HG03060 (cell line): Measurements from ENCODE around the gene ROCK2.
"Not testable (repeated sequence)": the region's sequence is repeated elsewhere in the genome, so short reads cannot be mapped to it uniquely, and the experiment has no call there.

Experiments used
- ATAC-seq: cut with Tn5 transposase; IDR thresholded peaks from one replicate; pipeline ENCODE4 v1.9.1; 2021; ENCODE audit warnings: low read depth, moderate number of reproducible peaks; ENCODE audit not compliant: unreplicated experiment

The ROCK2 gene

GRCh38 chr2:11280713-11281112 is 63.7 kb downstream of the ROCK2 start:
- ATAC-seq = no peak

DNA sequence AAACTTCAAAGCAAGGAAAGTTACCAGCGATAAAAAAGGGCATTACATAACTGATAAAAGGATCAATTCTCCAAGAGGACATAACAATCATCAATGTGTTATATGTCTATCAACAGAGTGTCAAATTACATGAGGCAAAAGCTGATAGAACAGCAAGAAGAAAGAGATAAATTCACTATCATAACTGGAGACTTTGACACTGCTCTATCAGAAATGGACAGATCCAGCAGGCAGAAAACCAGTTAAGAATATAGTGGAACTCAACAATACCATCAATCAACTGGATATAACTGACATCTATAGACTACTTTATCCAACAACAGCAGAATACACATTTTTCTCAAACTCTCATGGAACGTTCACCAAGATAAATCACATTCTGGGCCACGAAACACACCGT is 65.0 kb downstream of the ROCK2 start:
- ATAC-seq = no peak

GRCh38 chr2:11278219-11278618 is 66.2 kb downstream of the ROCK2 start:
- no peak for ATAC-seq

DNA sequence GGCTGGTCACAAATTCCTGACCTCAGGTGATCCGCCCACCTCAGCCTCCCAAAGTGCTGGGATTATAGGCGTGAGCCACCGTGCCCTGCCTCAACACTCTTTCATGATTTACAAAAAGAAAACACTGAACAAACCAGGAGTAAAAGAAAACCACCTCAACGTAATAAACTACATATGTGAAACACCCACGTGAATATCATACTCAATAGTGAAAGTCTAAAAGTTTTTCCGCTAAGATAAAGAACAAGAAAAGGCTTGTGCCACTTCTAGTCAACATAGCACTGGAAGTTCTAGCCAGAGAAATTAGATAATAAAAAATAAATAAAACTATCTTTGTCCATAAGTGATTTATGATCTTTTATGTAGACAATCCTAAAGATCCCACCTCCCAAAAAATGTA is 68.5 kb downstream of the ROCK2 start:
- ATAC-seq = no peak

GRCh38 chr2:11270891-11271290 is 73.5 kb downstream of the ROCK2 start:
- ATAC-seq = no peak

DNA sequence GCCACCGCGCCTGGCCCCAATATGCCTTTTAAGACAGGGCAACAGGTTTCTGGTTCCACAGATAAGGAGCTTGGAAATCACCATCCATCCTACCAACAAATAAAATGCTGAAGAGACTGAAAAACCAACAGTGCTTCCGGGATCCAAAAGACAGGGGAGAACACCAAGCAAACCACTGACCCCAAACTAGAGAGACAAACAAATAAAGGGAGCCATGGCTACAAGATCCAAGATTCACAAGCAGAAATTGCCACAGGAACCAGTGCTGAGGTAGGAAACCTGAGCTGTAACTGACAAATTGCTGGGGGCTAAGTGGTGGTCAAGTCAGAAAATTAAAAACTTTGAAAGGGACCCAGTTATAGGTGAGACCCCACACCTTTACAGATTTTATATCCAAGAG is 76.5 kb downstream of the ROCK2 start:
- ATAC-seq = no peak

DNA sequence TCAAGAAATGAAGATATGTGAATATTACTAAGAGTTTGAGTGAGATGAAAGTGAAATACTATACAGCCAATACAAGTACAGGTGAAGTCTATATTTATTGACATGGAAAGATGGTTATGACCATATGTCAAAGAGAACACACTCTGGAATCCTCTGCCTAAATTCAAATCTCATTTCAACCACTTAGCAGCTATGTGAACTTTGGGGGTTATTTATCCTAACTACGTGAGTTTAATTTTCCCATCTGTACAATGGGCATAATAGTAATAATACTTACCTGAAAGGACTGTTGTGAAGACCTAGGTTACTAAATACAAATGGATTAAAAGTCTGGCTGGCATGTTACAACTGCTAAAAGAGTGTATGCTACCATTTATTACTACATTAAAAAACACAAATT is 79.6 kb downstream of the ROCK2 start:
- ATAC-seq = no peak

GRCh38 chr2:11264007-11264406 is 80.4 kb downstream of the ROCK2 start:
- ATAC-seq = no peak

DNA sequence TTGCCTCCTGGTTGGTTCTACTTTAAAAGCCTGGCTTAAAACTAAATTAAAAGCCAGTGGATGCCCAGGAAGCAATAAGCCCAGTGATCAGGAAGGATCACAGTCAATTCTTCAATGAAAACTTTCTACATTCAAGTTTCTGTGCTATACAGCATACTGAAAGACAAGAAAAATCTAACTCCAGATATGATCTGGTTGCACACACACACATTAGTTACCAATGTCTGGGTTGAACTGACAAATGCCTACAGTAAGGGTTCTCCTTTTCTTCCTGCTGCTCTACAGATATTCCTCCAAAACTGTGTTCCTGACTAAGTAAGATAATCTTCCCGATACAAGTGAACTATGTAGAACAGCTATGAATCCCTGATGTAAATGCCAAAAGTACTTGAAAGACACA is 81.3 kb downstream of the ROCK2 start:
- ATAC-seq = no peak

- not testable (repeated sequence) for ATAC-seq
Observed at GRCh38 chr2:11262438-11262837, 82.0 kb downstream of the ROCK2 start.

DNA sequence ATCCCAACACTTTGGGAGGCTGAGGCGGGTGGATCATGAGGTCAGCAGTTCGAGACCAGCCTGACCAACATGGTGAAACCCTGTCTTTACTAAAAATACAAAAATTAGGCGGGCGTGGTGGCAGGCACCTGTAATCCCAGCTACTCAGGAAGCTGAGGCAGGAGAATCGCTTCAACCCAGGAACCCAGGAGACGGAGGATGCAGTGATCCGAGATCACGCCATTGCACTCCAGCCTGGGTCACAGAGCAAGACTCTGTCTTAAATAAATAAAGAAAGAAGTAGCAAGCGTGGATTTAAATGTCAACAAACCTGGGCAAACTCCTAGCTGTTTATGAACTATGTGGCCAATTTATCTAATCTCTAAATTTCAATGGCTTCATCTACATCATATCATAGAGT is 82.9 kb downstream of the ROCK2 start:
- not testable (repeated sequence) for ATAC-seq

DNA sequence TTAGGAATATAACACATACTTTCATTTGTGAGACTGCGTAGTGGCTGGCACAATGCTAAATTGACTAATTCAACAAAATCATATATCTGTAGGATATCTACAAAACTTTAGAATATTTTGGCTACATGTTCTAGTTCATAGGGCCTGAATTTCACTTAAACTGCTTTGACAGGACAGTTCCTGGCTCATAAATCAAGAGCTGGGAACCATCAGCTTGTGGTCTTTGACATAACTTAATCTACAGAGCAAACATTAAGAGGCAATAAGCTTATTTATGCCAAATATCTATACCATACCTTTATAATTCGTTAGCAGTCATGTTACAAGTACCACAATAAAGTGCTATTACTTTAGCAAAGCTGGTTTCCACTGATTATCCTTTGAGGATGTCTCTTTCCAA is 83.5 kb downstream of the ROCK2 start:
- no peak for ATAC-seq

DNA sequence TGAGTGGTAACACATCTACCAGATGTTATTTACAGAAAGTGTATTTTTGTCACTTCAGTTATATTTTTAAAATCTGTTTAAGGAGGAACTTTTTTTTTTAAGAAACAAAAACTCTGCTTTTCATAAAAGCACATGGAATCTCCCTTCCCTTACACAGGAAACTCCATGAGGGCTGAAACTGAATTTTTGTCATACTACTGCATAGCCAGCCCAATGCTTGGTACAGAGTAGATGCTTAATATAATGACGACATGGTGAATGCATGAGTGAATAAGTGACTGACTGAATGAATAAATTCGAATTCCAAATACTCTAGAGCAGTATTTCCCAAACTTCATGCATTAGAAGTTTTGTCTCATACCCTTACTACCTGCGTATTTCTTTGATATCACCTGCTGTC is 86.5 kb downstream of the ROCK2 start:
- no peak for ATAC-seq

DNA sequence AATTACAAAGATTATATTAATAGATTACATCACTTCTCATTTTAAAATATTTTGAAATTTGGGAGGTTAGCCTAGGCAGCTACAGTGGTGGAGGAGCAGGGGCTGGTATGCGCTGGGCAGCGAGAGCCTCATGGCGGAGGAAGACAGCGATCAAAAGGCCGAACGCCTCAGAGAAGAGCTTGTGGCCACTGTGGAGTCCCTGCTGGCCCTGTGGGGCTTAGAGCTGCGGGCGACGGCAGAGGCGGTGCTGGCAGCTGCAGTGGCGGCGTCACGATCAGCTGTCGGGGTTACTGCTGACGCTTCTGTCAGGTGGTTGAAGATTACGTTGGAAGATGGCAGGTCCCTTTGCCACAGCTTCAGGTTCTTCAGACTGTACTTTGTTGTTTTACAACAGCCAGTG is 87.4 kb downstream of the ROCK2 start:
- no peak for ATAC-seq

DNA sequence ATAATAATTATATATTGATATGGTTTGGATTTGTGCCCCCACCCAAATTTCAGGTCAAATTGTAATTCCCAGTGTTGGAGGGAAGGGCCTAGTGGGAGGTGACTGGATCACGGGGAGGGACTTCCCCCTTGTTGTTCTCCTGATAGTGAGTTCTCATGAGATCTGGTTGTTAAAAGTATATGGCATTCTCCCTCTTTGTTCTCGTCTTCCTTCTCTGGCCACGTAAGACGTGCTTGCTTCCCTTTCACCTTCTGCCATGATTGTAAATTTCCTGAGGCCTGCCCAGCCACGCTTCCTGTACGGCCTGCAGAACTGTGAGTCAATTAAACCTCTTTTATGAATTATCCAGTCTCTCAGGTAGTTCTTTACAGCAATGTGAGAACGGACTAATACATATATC is 88.3 kb downstream of the ROCK2 start:
- ATAC-seq = no peak

- ATAC-seq = no peak
Observed at GRCh38 chr2:11254100-11254536, 90.3 kb downstream of the ROCK2 start.

DNA sequence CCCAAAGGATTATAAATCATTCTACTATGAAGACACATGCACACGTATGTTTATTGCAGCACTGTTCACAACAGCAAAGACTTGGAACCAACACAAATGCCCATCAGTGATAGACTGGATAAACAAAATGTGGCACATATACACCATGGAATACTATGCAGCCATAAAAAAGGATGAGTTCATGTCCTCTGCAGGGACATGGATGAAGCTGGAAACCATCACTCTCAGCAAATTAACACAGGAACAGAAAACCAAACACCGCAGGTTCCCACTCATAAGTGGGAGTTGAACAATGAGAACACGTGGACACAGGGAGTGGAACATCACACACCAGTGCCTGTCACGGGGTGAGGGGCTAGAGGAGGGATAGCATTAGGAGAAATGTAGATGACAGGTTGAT is 92.0 kb downstream of the ROCK2 start:
- ATAC-seq = not testable (repeated sequence)

- no peak for ATAC-seq
Observed at GRCh38 chr2:11250400-11251196, 93.8 kb downstream of the ROCK2 start.

DNA sequence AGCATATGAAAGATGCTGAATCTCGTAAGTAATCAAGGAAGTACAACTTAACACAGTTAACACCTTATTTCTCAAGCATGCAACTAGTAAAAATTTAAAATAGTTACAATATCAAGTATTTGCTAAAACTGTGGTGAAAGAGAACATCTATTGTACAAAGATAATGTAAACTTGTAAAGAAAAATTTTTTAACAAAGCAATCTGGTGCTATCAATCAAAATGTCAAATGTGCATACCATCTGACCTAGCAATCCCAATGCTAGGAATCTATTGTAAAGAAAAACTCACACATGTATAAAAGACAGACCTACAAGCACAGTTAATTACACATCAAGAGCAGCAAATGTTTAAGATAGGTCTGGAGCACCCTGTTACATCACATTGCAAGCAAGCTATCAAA is 99.1 kb downstream of the ROCK2 start:
- ATAC-seq = no peak

- no peak for ATAC-seq
Observed at GRCh38 chr2:11244091-11244826, 100.2 kb downstream of the ROCK2 start.

- ATAC-seq = no peak
Observed at GRCh38 chr2:11243512-11243911, 100.9 kb downstream of the ROCK2 start.
